Measurements from ENCODE around the gene HSDL1. TPM values are rescaled to one million over a fixed set of nuclear protein-coding genes. Genes with fewer than 3 reads are reported as not detected.

Gene HSDL1
- total RNA-seq, 2 experiments from 2014 or later, result 16.3 to 25.1 TPM

DNA sequence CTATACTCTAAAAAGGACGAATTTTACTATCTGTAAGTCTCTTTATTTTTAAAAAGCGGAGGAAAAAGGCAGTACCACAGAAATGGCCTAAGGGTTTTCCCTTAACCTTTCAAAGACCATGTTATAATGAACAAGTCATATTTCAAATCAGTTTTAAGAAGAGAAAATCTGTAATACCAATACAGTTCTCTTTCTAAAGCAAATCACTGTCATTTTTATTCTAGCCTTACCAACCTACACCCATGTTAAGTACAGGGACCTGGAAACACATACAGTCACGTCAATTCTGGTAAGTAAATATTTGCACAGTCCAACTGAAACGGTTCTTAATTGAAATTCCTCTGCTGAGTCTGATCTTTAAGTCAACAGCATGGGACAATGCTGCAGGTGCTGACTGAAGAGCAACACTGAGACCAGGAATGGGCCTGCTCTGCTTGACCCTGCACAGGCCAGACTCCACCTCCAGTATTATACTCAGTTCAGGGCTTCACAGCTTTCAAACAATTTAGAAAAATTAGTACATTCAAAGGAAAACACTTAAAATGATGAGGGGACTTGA is 48.5 kb downstream of the HSDL1 start:
- ChIA-PET CTCF (ENCODE audit: unreplicated experiment) (no interaction called here), POLR2A (no interaction called here)
- Histone ChIP-seq H3K36me3 (ENCODE audit: insufficient read depth, low read length) (peaks cover 89% of the 10 kb centered on the region), H3K79me2 (ENCODE audit: insufficient read depth, low read depth, low read length) (peaks cover 6% of the 10 kb centered on the region), H3K27ac (ENCODE audit: low read depth, low read length, poor library complexity, severe bottlenecking) (no peak overlapping the region), H3K4me2 (ENCODE audit: low read length) (no peak overlapping the region), H3K9me3 (ENCODE audit: low read length) (no peaks in the 10 kb centered on the region), H4K20me1 (ENCODE audit: insufficient read depth, low read length) (no peaks in the 10 kb centered on the region), H3K4me3 (ENCODE audit: low read depth, low read length, poor library complexity, severe bottlenecking) (no peak overlapping the region), H3K4me1 (ENCODE audit: insufficient read depth, low read length, poor library complexity, severe bottlenecking) (peaks cover 6% of the 10 kb centered on the region), H2AFZ (ENCODE audit: low read length) (no peak overlapping the region), H3K9me2 (ENCODE audit: insufficient read depth, low read length) (no peaks in the 10 kb centered on the region)
- DNase-seq (ENCODE audit: low spot score), result no peak
- TF ChIP-seq CTCF (conservative IDR thresholded peaks at IDR 0.05; ENCODE audit: low read length) (no peak), EZH2phosphoT487 (IDR thresholded peaks at IDR 0.05; ENCODE audit: borderline replicate concordance, low read depth, low read length) (no peak)
- intact Hi-C loops (cut with micrococcal nuclease; ENCODE audit: unreplicated experiment), result no loop called here
- no TSS peak for BruUV-seq (replicated peaks)

- peaks cover 5% of the 10 kb centered on the region for H3K79me2 ChIP-seq (ENCODE audit: insufficient read depth, low read depth, low read length)
- no TSS peak for BruUV-seq (replicated peaks)
- H3K4me2 ChIP-seq (ENCODE audit: low read length), result no peak overlapping the region
- no peak overlapping the region for H3K4me3 ChIP-seq (ENCODE audit: low read depth, low read length, poor library complexity, severe bottlenecking)
- CTCF ChIA-PET (ENCODE audit: unreplicated experiment), result no interaction called here
- H3K27ac ChIP-seq (ENCODE audit: low read depth, low read length, poor library complexity, severe bottlenecking), result no peak overlapping the region
- H3K36me3 ChIP-seq (ENCODE audit: insufficient read depth, low read length), result peaks cover 94% of the 10 kb centered on the region
- H2AFZ ChIP-seq (ENCODE audit: low read length), result no peak overlapping the region
- H4K20me1 ChIP-seq (ENCODE audit: insufficient read depth, low read length), result no peaks in the 10 kb centered on the region
- intact Hi-C loops (cut with micrococcal nuclease; ENCODE audit: unreplicated experiment), result no loop called here
- POLR2A ChIA-PET, result interaction anchor here (0.6 kb wide), 1 partner anchor 17 kb away, joined by 3 read pairs; no protein-coding TSS in a partner anchor
- no peak for TF ChIP-seq CTCF (conservative IDR thresholded peaks at IDR 0.05; ENCODE audit: low read length)
- TF ChIP-seq EZH2phosphoT487 (IDR thresholded peaks at IDR 0.05; ENCODE audit: borderline replicate concordance, low read depth, low read length), result no peak
- H3K9me3 ChIP-seq (ENCODE audit: low read length), result no peaks in the 10 kb centered on the region
- no peaks in the 10 kb centered on the region for H3K9me2 ChIP-seq (ENCODE audit: insufficient read depth, low read length)
- H3K4me1 ChIP-seq (ENCODE audit: insufficient read depth, low read length, poor library complexity, severe bottlenecking), result peaks cover 8% of the 10 kb centered on the region
- no peak for DNase-seq (ENCODE audit: low spot score)
Measured at GRCh38 chr16:84095466-84095865, 49.5 kb downstream of the HSDL1 start.

GRCh38 chr16:84093879-84094270 is 51.1 kb downstream of the HSDL1 start:
- H3K9me3 ChIP-seq (ENCODE audit: low read length), result no peaks in the 10 kb centered on the region
- H3K4me2 ChIP-seq (ENCODE audit: low read length), result no peak overlapping the region
- no peaks in the 10 kb centered on the region for H3K79me2 ChIP-seq (ENCODE audit: insufficient read depth, low read depth, low read length)
- peaks cover 97% of the 10 kb centered on the region for H3K36me3 ChIP-seq (ENCODE audit: insufficient read depth, low read length)
- no peak overlapping the region for H3K4me3 ChIP-seq (ENCODE audit: low read depth, low read length, poor library complexity, severe bottlenecking)
- H4K20me1 ChIP-seq (ENCODE audit: insufficient read depth, low read length), result no peaks in the 10 kb centered on the region
- intact Hi-C loops (cut with micrococcal nuclease; ENCODE audit: unreplicated experiment), result no loop called here
- no TSS peak for BruUV-seq (replicated peaks)
- no peak overlapping the region for H2AFZ ChIP-seq (ENCODE audit: low read length)
- no peak overlapping the region for H3K27ac ChIP-seq (ENCODE audit: low read depth, low read length, poor library complexity, severe bottlenecking)
- POLR2A ChIA-PET, result interaction anchor here (0.6 to 0.7 kb wide), 2 partner anchors 7 to 41 kb away, joined by 3 read pairs; no protein-coding TSS in a partner anchor
- no peaks in the 10 kb centered on the region for H3K9me2 ChIP-seq (ENCODE audit: insufficient read depth, low read length)
- DNase-seq (ENCODE audit: low spot score), result no peak
- CTCF ChIA-PET (ENCODE audit: unreplicated experiment), result no interaction called here
- TF ChIP-seq CTCF (conservative IDR thresholded peaks at IDR 0.05; ENCODE audit: low read length) (no peak), EZH2phosphoT487 (IDR thresholded peaks at IDR 0.05; ENCODE audit: borderline replicate concordance, low read depth, low read length) (no peak)
- H3K4me1 ChIP-seq (ENCODE audit: insufficient read depth, low read length, poor library complexity, severe bottlenecking), result peaks cover 23% of the 10 kb centered on the region

Data from OCI-LY7 (cell line).